ENCODE results near the gene CCDC30.

GRCh38 chr1:42646056-42646455, 183.0 kb downstream of the CCDC30 start:
- TF ChIP-seq CTCF (IDR thresholded peaks at IDR 0.05) (no peak), POLR2A (IDR thresholded peaks at IDR 0.05) (no peak)

Data from sigmoid colon (tissue), 3 donors.